Pons (tissue), 1 donor: Measurements from ENCODE around the gene DMBT1.

Source experiments
- DNase-seq: peaks from one replicate; pipeline ENCODE4 v3.0.0-alpha.2; 2016; ENCODE audit warnings: low spot score

DMBT1 gene

GRCh38 chr10:122548407-122549085, 12.0 kb upstream of the DMBT1 start:
- DNase-seq: no peak

GRCh38 chr10:122549636-122550035, 10.9 kb upstream of the DMBT1 start:
- DNase-seq: no peak

DNA sequence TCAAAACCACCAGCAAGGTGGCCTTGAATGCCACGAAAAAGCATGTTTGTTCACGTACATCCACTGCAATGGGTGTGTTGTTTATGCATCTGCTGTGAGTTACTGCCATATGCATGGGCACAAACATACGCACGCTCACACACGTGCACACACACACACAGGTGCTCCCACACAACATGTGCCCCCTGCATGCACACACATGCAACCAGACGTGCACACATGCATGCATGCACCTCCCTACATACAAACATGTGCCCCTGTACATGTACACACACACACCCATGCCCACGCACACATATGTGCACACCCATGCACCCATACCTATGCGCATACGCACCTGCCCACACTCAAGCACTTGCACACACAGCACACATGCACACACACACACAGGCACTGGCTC, 10.1 kb upstream of the DMBT1 start:
- no peak for DNase-seq

DNA sequence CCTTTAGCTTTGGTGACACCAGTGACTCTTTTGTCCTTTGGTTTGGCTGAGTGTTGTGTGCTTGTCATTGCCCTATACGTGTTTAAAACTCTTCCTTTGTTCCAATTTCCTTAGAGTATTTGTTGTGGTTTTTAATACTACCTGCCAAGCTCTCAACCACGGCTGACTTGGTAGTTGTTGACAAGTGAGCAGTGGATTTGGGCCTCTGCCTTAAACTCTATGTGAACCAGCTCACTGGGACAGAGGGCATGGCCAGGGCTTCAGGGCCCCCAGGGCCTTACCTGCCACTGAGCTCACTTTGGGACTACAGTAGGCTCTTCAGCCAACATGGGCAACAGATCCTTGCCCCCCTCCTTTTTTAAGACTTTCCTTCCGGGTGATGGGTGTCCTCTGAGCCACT, 9.6 kb upstream of the DMBT1 start:
- no peak for DNase-seq

DNA sequence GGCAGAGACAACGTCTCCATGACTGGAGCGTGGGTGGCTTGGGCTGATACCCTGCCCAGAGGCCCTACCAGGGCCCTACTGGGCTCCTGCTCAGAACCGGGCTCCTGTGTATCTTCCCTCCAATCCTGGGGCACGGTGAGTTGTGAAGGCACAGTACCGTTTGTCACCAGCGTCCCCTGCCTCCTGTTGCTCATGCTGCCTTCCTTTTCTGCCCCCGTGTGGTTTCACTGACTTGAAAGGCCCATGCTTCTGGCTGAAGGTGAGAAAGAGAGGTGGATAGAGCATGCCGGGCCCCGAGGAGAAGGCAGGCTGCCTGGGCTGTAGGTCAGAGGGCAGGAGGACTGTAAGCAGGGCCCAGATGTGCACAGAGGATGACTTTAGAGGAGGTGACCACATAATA, 9.1 kb upstream of the DMBT1 start:
- no peak for DNase-seq

DNA sequence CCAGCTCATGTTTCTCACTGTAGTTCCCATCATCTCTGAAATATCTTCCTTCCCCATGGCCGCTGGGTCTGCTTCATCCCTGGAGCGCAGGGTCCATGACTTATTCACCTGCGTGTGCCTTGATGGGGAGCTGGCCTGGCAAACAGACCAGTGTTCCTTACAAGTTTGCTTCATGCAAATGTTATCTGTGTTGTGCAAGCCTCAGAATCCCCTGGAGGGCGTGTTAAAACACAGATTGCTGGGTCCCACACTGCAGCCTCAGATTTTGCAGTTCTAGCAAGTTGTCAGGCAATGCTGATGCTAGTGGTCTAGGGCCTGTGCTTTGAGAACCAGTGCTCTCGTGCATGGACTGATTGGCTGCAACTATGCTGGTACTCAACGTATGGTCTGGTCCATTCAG, 7.2 kb upstream of the DMBT1 start:
- no peak for DNase-seq

DNA sequence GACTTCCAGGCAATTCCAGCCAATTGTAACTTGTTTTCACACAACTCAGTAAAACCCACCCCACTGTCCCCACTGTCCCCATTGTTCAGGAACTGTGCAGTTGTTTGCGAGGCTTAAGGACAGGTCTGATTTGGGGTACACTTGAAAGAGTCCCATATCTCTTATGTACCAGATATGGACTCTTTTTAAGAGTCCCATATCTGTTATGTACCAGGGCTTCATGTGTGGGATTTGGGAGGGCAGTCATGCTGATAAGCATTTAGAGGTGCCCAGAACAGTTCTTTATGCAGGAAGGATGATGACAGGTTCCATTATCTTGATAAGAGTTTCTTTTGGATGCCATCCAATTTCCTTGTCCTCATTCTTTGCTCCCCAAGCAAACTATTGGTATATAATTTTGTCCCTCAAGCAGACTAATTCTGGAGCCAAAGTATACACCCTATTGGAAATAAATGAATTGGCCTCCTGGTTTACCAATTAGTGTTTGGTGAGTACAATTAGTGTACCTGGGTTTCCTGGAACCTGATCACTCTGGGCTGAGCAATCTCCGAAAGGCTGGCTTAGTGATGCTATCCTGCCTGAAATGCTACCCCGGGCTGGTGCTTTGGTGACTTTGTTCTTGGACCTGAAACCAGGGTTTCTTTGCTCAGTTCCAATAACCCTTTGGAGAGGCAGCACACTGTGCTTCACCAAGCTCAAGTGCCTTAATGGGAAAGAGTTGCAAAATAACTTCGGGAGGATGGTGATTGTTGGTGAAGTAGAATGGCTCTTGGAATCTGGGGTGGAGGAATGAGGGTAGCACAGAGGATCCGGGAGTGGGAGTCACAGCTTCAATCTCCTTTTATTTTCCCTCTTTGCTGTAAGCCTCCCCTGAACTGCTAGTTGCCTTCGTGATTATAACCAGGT, 6.2 kb upstream of the DMBT1 start:
- no peak for DNase-seq

- DNase-seq: peak; percentile 38
Measured at GRCh38 chr10:122555442-122555841, 5.1 kb upstream of the DMBT1 start.

GRCh38 chr10:122557516-122557915, 3.0 kb upstream of the DMBT1 start:
- no peak for DNase-seq

DNA sequence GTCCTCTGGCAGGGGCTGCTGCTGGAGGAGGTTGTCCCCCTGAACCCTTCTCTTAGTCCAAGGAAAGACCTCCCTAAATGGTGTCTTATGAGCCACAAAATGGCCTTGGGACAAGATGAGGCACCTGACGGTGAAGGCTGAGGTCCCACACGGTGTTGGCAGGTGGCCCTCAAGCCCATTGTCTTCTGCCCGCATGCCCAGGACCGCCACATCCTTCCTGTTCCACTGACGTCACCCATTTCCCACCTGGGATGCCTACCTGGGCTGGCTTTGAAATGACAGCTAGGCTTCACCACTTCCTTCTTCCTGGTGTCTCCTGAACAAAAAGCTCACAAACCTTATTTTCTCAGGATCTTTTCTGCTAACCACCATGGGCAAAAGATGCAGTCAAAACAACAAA, 2.1 kb upstream of the DMBT1 start:
- no peak for DNase-seq

- DNase-seq: no peak
Measured at GRCh38 chr10:122559228-122559627, 1.3 kb upstream of the DMBT1 start.

GRCh38 chr10:122561212-122561611, 658 bp downstream of the DMBT1 start:
- DNase-seq: no peak

- DNase-seq: no peak
Measured at GRCh38 chr10:122561792-122562191, 1.2 kb downstream of the DMBT1 start.

GRCh38 chr10:122564980-122565379, 4.4 kb downstream of the DMBT1 start:
- no peak for DNase-seq

- peak; percentile 96 for DNase-seq
Measured at GRCh38 chr10:122565766-122566206, 5.2 kb downstream of the DMBT1 start.

DNA sequence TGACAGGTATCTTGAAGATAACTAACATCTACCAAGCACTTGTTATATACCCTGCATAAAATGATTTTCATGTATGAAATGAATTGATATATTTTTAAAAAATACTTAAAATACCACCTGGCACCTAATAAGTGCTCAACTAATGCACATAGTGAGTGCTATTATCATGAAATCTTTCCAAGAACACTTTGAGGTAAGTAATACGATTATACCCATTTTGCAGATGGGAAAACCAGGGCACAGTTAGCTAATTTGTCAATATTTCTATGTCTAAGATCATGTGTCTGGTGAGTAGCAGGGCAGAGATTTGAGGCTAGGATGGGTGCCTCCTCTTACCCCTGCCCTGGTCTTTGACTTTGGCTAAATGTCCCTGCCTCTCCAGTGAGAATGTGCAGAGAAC, 6.1 kb downstream of the DMBT1 start:
- no peak for DNase-seq

DNA sequence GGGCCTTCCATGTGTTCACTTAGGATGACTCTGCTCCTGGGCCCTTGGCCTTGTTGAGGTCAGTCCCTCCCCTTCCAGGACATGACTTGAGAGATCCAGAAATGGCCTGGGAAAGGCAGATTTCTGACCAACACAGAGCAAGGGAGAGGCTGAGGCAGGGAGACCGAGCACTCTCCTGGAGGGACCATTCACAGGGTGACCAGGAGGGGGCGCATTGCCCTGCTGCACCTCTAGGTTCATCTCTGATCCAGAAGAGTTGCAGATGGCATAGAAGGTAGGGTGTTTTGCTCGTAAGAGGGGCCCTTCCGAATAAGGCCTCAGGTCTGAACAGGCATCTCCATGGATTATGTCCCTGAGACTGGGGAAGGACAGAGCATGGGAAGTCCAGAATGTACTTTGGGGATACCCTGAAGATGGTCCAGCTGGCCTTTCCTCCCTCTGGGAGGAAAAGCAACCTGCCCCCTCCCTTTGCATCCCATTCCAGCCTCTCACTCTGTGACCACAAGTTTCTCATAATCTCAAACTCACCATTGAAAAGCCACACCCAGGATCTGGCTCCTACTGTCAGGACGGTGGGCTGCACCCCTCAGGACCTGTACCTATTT, 6.6 kb downstream of the DMBT1 start:
- no peak for DNase-seq

DNA sequence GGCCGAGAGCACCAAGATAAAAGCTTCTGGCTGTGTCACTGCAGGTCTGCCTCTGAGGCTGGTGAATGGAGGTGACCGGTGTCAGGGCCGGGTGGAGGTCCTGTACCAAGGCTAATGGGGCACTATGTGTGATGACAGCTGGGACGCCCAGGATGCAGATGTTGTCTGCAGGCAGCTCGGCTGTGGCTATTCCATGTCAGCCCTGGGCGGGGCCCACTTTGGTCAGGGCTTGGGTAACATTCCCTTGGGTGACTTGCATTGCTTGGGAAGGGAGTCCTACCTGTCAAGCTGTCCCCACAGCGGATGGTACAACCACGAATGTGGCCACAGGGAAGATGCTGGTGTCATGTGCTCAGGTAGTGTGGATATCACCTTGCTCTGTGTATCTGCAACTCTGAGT, 8.0 kb downstream of the DMBT1 start:
- DNase-seq: no peak

- no peak for DNase-seq
Measured at GRCh38 chr10:122570920-122571319, 10.4 kb downstream of the DMBT1 start.

DNA sequence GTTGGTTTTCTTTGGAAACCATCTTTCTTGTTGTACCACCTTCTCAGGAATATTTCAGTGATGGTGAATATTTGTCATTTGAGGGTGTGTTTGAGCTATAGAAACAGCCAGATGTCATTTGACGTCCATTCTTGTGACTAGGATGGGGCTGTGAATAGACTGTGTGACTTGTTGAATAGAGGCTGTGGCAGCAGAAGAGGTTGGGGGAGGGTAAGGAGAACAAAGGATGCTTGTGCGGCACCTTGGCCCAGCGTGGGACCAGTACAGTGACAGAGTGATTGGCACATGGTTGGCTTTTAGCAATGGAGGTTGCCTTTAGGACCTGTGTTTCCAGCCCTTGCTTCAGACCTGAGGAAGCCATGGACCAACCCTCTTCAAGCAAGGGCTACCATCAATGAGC, 11.3 kb downstream of the DMBT1 start:
- peak; percentile 79 for DNase-seq

- no peak for DNase-seq
Measured at GRCh38 chr10:122575776-122576175, 15.2 kb downstream of the DMBT1 start.

DNA sequence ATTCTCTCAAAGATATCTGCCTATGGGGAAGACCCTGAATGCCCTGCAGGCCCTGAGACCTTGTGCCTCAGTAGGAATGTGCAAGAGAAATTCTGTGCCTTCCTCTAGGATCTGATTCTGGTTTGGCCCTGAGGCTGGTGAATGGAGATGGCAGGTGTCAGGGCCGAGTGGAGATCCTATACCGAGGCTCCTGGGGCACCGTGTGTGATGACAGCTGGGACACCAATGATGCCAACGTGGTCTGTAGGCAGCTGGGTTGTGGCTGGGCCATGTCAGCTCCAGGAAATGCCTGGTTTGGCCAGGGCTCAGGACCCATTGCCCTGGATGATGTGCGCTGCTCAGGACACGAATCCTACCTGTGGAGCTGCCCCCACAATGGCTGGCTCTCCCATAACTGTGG, 15.7 kb downstream of the DMBT1 start:
- no peak for DNase-seq

DNA sequence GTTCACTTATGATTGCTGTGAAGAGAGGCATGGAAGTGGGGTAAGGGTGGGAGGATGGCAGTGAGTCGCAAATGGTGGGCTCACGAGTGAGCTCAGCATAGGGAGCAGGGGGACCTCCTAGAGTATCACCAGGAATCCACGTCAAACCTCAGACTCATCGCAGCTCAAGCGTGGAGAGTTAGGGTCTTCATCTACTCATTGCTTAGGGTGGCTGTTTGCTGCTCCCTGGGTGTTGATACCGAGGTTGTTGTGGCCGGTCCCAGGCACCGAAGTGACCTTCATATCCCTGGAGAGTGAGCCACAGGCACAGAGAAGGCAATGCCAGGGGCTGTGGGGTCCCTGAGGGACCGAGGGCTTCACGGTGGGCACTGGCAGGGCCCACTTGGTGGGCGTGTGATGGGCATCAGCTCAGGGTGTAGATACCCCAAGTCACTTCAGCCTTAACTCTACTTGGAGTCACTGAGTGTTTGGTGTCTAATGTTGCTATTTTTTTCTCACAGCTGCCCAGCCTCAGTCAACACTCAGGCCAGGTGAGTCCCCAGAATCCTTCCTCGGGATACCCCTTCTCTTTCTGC, 16.8 kb downstream of the DMBT1 start:
- DNase-seq: no peak
